Left lung (tissue), 10 donors: ENCODE data around the gene DOCK10. TPM values are rescaled to one million over a fixed set of nuclear protein-coding genes. Genes with fewer than 3 reads are reported as not detected.

Experiments
- ATAC-seq: fragments of 200-7000 bp; cut with Tn5 transposase; one replicate; pipeline ENCODE4 v1.9.1; 2020; ENCODE audit warnings: moderate library complexity
- DNase-seq, 4 donors: peaks; one replicate each; pipeline ENCODE4 v3.0.0-alpha.2; 2013 to 2020
- H3K27ac ChIP-seq, 2 donors: fragments of 200-600 bp; sonication (generic) in 1 of 2; one replicate each; pipeline versions ENCODE4 v1.5.0 to v1.8.0; 2020 to 2021
- H3K27me3 ChIP-seq, 2 donors: fragments of 200-600 bp; sonication (generic) in 1 of 2; one replicate each; pipeline versions ENCODE4 v1.5.0 to v1.8.0; 2020 to 2021
- H3K36me3 ChIP-seq, 2 donors: fragments of 200-600 bp; sonication (generic) in 1 of 2; one replicate each; pipeline versions ENCODE4 v1.5.0 to v1.8.0; 2020 to 2021
- H3K4me1 ChIP-seq, 2 donors: fragments of 200-600 bp; one replicate each; pipeline ENCODE4 v1.8.0; 2021
- H3K4me3 ChIP-seq, 2 donors: fragments of 200-600 bp; sonication (generic) in 1 of 2; one replicate each; pipeline versions ENCODE4 v1.5.0 to v1.8.0; 2020 to 2021; ENCODE audit warnings: mild to moderate bottlenecking in 1 of 2
- H3K9me3 ChIP-seq, 2 donors: fragments of 200-600 bp; sonication (generic) in 1 of 2; one replicate each; pipeline versions ENCODE4 v1.5.0 to v1.8.0; 2020 to 2021
- intact Hi-C, 2 donors: fragments of 100-400 bp; cut with DNase I; formaldehyde crosslinking; loops; one replicate each; pipeline versions ENCODE4 v1.11.2 to v1.14.2; 2022
- polyA plus RNA-seq, 6 donors: library from polyadenylated mRNA; unstranded; fragments of 120-200 nt; gene quantifications; one replicate each; pipeline ENCODE4 v1.2.1, GENCODE V29; 2013; ENCODE audit not compliant: insufficient read length in 6 of 6
- total RNA-seq, 2 donors: library from RNA; stranded (reverse); fragmentation: NEBNext Ultra II Directional; extraction: Animal tissue kit (Norgen Biotek cat#: 25700); gene quantifications; one replicate each; pipeline ENCODE4 v1.2.1, GENCODE V29; 2021
- TF ChIP-seq, protein P1 (sequence below), 2 donors: fragments of 200-600 bp; sonication (generic) in 1 of 2; IDR thresholded peaks; one replicate each; pipeline versions ENCODE4 v1.5.0 to v1.8.0; 2021; ENCODE audit warnings: antibody characterized with exemption in 2 of 2
- donor health status: DM: no; HTN: yes; CAD: no.
- donor health status: DM: no; HTN: no; CAD: no.

Gene DOCK10
- total and polyA plus RNA-seq, 8 donors = 17.8 to 55.9 (median 45.6) TPM

DNA sequence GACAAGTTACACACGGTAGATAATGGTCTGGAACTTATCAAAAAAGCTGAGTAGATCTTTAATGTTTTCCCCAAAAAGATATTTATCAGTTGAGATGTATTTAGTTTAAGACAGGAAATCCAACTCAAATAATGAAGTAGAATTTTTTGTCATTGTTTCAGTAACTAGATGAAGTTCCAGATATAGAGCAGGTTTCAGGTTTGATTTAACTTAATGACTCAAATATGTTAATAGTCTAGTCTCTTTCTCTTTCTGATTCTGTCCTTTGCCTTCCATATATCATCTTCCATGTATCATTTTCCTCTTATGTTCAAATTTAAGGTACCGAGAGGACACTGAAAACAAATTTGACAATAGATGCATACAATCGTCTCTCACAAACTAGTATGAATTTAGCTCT is 23.6 kb upstream of the DOCK10 start:
- no peaks in the 10 kb centered on the region for H3K27me3 ChIP-seq
- no peak for DNase-seq
- TF ChIP-seq, protein P1, sequence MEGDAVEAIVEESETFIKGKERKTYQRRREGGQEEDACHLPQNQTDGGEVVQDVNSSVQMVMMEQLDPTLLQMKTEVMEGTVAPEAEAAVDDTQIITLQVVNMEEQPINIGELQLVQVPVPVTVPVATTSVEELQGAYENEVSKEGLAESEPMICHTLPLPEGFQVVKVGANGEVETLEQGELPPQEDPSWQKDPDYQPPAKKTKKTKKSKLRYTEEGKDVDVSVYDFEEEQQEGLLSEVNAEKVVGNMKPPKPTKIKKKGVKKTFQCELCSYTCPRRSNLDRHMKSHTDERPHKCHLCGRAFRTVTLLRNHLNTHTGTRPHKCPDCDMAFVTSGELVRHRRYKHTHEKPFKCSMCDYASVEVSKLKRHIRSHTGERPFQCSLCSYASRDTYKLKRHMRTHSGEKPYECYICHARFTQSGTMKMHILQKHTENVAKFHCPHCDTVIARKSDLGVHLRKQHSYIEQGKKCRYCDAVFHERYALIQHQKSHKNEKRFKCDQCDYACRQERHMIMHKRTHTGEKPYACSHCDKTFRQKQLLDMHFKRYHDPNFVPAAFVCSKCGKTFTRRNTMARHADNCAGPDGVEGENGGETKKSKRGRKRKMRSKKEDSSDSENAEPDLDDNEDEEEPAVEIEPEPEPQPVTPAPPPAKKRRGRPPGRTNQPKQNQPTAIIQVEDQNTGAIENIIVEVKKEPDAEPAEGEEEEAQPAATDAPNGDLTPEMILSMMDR (IDR thresholded peaks at IDR 0.05) = no peak
- H3K9me3 ChIP-seq = peaks cover 0 to 6% of the 10 kb centered on the region in 2 donors
- intact Hi-C loops = no loop called here
- no peaks in the 10 kb centered on the region for H3K4me1 ChIP-seq
- no peaks in the 10 kb centered on the region for H3K36me3 ChIP-seq
- no peak overlapping the region for H3K27ac ChIP-seq
- H3K4me3 ChIP-seq = no peak overlapping the region
- no peak for ATAC-seq

DNA sequence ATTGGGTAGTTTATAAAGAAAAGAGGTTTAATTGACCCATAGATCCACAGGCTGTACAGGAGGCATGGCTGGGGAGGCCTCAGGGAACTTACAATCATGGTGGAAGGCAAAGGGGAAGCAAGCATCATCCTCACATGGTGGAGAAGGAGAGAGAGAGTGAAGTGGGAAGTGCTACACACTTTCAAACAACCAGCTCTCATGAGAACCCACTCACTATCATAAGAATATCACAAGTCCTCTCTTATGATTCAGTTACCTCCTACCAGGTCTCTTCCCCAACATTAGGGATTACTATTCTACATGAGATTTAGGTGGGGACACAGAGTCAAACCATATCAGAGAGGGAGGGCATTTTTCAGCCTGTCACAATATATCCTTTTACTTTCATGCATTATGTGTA is 22.7 kb upstream of the DOCK10 start:
- Histone ChIP-seq H3K27ac (no peak overlapping the region), H3K36me3 (no peaks in the 10 kb centered on the region), H3K4me3 (no peak overlapping the region), H3K27me3 (no peaks in the 10 kb centered on the region), H3K4me1 (no peaks in the 10 kb centered on the region), H3K9me3 (peaks cover 0 to 6% of the 10 kb centered on the region in 2 donors)
- TF ChIP-seq, protein P1 (IDR thresholded peaks at IDR 0.05) = no peak
- DNase-seq (no peak), ATAC-seq (no peak)
- intact Hi-C loops = no loop called here

DNA sequence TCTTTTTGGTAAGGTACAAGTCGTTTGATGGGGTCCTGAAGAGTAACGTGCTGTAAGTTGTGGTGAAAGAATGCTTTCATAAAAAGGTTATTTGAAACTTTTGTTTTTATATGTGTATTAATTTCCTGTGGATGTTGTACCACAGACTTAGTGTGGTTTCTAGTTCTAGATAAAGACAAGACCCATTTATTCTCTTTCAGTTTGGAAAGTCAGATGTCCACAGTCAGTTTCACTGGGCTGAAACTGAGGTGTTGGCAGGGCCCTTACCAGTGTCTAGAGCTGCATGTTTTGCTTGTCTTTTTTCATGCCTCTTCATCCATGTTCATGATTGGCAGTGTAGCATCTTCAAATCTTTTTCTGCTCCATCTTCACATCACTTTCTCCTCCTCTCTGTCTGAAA is 22.1 kb upstream of the DOCK10 start:
- TF ChIP-seq, protein P1 (IDR thresholded peaks at IDR 0.05) = no peak
- Histone ChIP-seq H3K4me1 (no peaks in the 10 kb centered on the region), H3K9me3 (peaks cover 0 to 6% of the 10 kb centered on the region in 2 donors), H3K27me3 (no peaks in the 10 kb centered on the region), H3K4me3 (no peak overlapping the region), H3K36me3 (no peaks in the 10 kb centered on the region), H3K27ac (no peak overlapping the region)
- intact Hi-C loops = no loop called here
- ATAC-seq (no peak), DNase-seq (no peak)

DNA sequence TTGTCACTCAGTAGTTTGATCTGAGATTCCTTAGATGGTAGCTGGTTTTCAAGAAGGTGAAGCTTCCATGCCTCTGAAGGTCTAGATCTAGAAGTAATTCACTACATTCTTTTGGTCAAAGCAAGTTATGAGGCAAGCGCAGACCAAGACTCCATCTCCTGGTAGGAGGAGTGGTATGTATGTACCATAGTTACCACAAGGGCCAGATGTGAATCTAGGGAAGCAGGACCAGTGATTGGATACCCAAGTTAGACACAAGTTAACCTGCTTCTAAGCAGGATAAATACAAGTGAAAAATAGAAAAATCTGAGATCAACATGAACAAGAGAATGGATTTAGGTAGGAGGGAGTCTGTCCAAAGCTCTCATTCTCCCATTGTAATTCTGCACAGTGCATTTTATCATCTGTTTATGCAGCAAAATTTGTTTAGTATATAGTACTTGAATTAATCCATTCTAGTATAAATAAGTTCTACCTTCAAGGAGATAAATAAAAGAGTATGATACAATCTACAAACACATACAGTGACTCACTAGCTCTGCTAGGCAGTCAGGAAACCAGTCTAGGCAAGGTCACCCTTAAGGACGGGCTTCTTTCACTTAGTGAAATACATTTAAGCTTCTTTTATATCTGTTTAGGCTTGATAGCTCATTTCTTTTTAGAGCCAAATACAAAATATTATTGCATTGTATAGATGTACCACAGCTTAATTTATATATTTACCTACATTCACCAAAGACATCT is 14.2 kb upstream of the DOCK10 start:
- TF ChIP-seq, protein P1 (IDR thresholded peaks at IDR 0.05) = no peak
- no peaks in the 10 kb centered on the region for H3K4me1 ChIP-seq
- intact Hi-C loops = no loop called here
- H3K27ac ChIP-seq = no peak overlapping the region
- no peaks in the 10 kb centered on the region for H3K9me3 ChIP-seq
- no peaks in the 10 kb centered on the region for H3K27me3 ChIP-seq
- no peak overlapping the region for H3K4me3 ChIP-seq
- ATAC-seq (no peak), DNase-seq (no peak)
- no peaks in the 10 kb centered on the region for H3K36me3 ChIP-seq

- Histone ChIP-seq H3K4me1 (no peaks in the 10 kb centered on the region), H3K9me3 (no peaks in the 10 kb centered on the region), H3K4me3 (no peak overlapping the region), H3K27ac (no peak overlapping the region), H3K27me3 (no peaks in the 10 kb centered on the region), H3K36me3 (no peaks in the 10 kb centered on the region)
- TF ChIP-seq, protein P1 (IDR thresholded peaks at IDR 0.05) = no peak
- intact Hi-C loops = no loop called here
- no peak for ATAC-seq
- DNase-seq = no peak
These were observed 13.4 kb upstream of the DOCK10 start for GRCh38 chr2:225055714-225056113.
